PC-3 (cell line): ENCODE results near the gene PBRM1. TPM values are rescaled to one million over a fixed set of nuclear protein-coding genes. Genes with fewer than 3 reads are reported as not detected.

Source experiments
- ATAC-seq: fragments of 200-7000 bp; cut with Tn5 transposase; 2 replicates; pipeline ENCODE4 v1.9.1; 2020; ENCODE audit warnings: mild to moderate bottlenecking, moderate library complexity
- BruUV-seq: library from RNA; stranded (reverse); fragments of 400-500 nt; replicated peaks from 2 replicates; lab custom pipeline; 2021; lab: Mats Ljungman, UMichigan
- CTCF ChIA-PET: fragments of 300-600 bp; sonication (Branson Sonifier 250); formaldehyde crosslinking; loops from one replicate; lab custom pipeline; 2022; ENCODE audit warnings: antibody characterized with exemption; lab: Charles Lee
- POLR2A ChIA-PET: fragments of 300-600 bp; sonication (Branson Sonifier 250); formaldehyde crosslinking; loops from one replicate; lab custom pipeline; 2022; ENCODE audit warnings: antibody characterized with exemption; ENCODE audit not compliant: unreplicated experiment; lab: Charles Lee
- DNase-seq: peaks from one replicate; pipeline ENCODE4 v3.0.0-alpha.2; 2015
- H2AFZ ChIP-seq: fragments of 300-600 bp; sonication (generic); 2 replicates; pipeline ENCODE4 v1.6.0; 2016; ENCODE audit warnings: antibody characterized with exemption, low read length
- H3F3A ChIP-seq: fragments of 300-600 bp; sonication (generic); one replicate; pipeline ENCODE4 v1.6.0; 2017; ENCODE audit warnings: antibody characterized with exemption, low read length, control low read depth, mild to moderate bottlenecking; ENCODE audit not compliant: unreplicated experiment
- H3K27ac ChIP-seq: fragments of 300-600 bp; sonication (generic); 2 replicates; pipeline ENCODE4 v1.5.1; 2016; ENCODE audit warnings: mild to moderate bottlenecking, low read length
- H3K27me3 ChIP-seq: fragments of 300-600 bp; sonication (generic); 2 replicates; pipeline ENCODE4 v1.6.1; 2016; ENCODE audit warnings: low read length, mixed read lengths
- H3K36me3 ChIP-seq: fragments of 300-600 bp; sonication (generic); 2 replicates; pipeline ENCODE4 v1.6.1; 2016; ENCODE audit warnings: low read depth, mixed run types, low read length, mixed read lengths
- H3K4me1 ChIP-seq: fragments of 300-600 bp; sonication (generic); 2 replicates; pipeline ENCODE4 v1.5.1; 2016; ENCODE audit warnings: low read length; ENCODE audit not compliant: insufficient read depth
- H3K4me2 ChIP-seq: fragments of 300-600 bp; sonication (generic); 2 replicates; pipeline ENCODE4 v1.6.0; 2016; ENCODE audit warnings: low read length
- H3K4me3 ChIP-seq: fragments of 300-600 bp; sonication (generic); 2 replicates; pipeline ENCODE4 v1.5.1; 2016; ENCODE audit warnings: mild to moderate bottlenecking, low read length, mixed read lengths
- H3K79me2 ChIP-seq: fragments of 300-600 bp; sonication (generic); 2 replicates; pipeline ENCODE4 v1.6.1; 2017; ENCODE audit warnings: low read length, mixed read lengths
- H3K9ac ChIP-seq: fragments of 300-600 bp; sonication (generic); 2 replicates; pipeline ENCODE4 v1.6.0; 2016; ENCODE audit warnings: mild to moderate bottlenecking, low read length
- H3K9me2 ChIP-seq: fragments of 300-600 bp; sonication (generic); replicated peaks from 2 replicates; pipeline ENCODE4 v1.6.1; 2016; ENCODE audit warnings: mixed run types, low read length, mixed read lengths
- H3K9me3 ChIP-seq: fragments of 300-600 bp; sonication (generic); 2 replicates; pipeline ENCODE4 v1.6.1; 2016; ENCODE audit warnings: low read length, mixed read lengths
- H4K20me1 ChIP-seq: fragments of 300-600 bp; sonication (generic); 2 replicates; pipeline ENCODE4 v1.6.1; 2016; ENCODE audit warnings: low read length, mixed read lengths
- CTCF ChIP-seq: fragments of 300-600 bp; sonication (generic); conservative IDR thresholded peaks from 2 replicates; pipeline ENCODE4 v1.5.1; 2017; ENCODE audit warnings: antibody characterized with exemption, low read depth, mild to moderate bottlenecking, low read length
- EZH2 ChIP-seq: fragments of 300-600 bp; sonication (generic); IDR thresholded peaks from one replicate; pipeline ENCODE4 v1.6.1; 2017; ENCODE audit warnings: antibody characterized with exemption, mild to moderate bottlenecking, low read length; ENCODE audit not compliant: unreplicated experiment
- EZH2phosphoT487 ChIP-seq: fragments of 300-600 bp; sonication (generic); IDR thresholded peaks from 2 replicates; pipeline ENCODE4 v1.6.1; 2018; ENCODE audit warnings: mild to moderate bottlenecking, antibody characterized with exemption, low read length, borderline replicate concordance
- intact Hi-C: fragments of 100-400 bp; cut with micrococcal nuclease; formaldehyde crosslinking; loops from 2 replicates; pipeline ENCODE4 v1.9.0; 2023
- total RNA-seq: library from RNA; depleted of rRNA; stranded (reverse); fragments of >200 nt; gene quantifications from 2 replicates; pipeline ENCODE4 v1.2.3, GENCODE V29; 2014

PBRM1 gene
- total RNA-seq, 1 experiment from 2014 or later: 59.7 TPM

- H2AFZ ChIP-seq: no peak overlapping the region
- intact Hi-C loops: no loop called here
- ChIA-PET POLR2A (interaction anchor here (0.6 kb wide), 1 partner anchor 32 kb away, joined by 4 read pairs; the partner anchor contains the start of gene UQCC5), CTCF (no interaction called here)
- no peaks in the 10 kb centered on the region for H3F3A ChIP-seq
- TF ChIP-seq CTCF: no peak
- no peak for TF ChIP-seq EZH2
- no peak for TF ChIP-seq EZH2phosphoT487
- H3K27ac ChIP-seq: no peak overlapping the region
- H4K20me1 ChIP-seq: no peaks in the 10 kb centered on the region
- H3K9me2 ChIP-seq: no peaks in the 10 kb centered on the region
- H3K4me2 ChIP-seq: no peak overlapping the region
- ATAC-seq (peak; percentile 15; the same call in 1 of the 2 replicates), DNase-seq (no peak)
- H3K4me3 ChIP-seq: no peak overlapping the region
- no TSS peak for BruUV-seq
- no peaks in the 10 kb centered on the region for H3K9me3 ChIP-seq
- H3K79me2 ChIP-seq: no peaks in the 10 kb centered on the region
- H3K4me1 ChIP-seq: 0 out of 2 replicates have a peak, but pooled peaks cover 3% of the 10 kb centered on the region
- no peaks in the 10 kb centered on the region for H3K27me3 ChIP-seq
- H3K36me3 ChIP-seq: peaks cover 9% of the 10 kb centered on the region; the same call in 1 of the 2 replicates
- no peak overlapping the region for H3K9ac ChIP-seq
Observed at GRCh38 chr3:52568069-52568468, 117.6 kb downstream of the PBRM1 start.

GRCh38 chr3:52563984-52564383 lies 121.7 kb downstream of the PBRM1 start:
- TF ChIP-seq EZH2 (no peak), EZH2phosphoT487 (no peak), CTCF (no peak)
- intact Hi-C loops: no loop called here
- Histone ChIP-seq H3K4me3 (no peak overlapping the region), H3K36me3 (peaks cover 22% of the 10 kb centered on the region; the same call in 1 of the 2 replicates), H3K27ac (no peak overlapping the region), H3K9me2 (no peaks in the 10 kb centered on the region), H3F3A (no peaks in the 10 kb centered on the region), H3K4me1 (0 out of 2 replicates have a peak, but pooled peaks cover 3% of the 10 kb centered on the region), H4K20me1 (no peaks in the 10 kb centered on the region), H3K9ac (no peak overlapping the region), H3K4me2 (no peak overlapping the region), H3K79me2 (no peaks in the 10 kb centered on the region), H3K9me3 (no peaks in the 10 kb centered on the region), H3K27me3 (no peaks in the 10 kb centered on the region), H2AFZ (no peak overlapping the region)
- POLR2A ChIA-PET: no interaction called here
- DNase-seq (no peak), ATAC-seq (no peak)
- BruUV-seq: no TSS peak
- CTCF ChIA-PET: no interaction called here

- Histone ChIP-seq H3K4me3 (no peak overlapping the region), H4K20me1 (no peaks in the 10 kb centered on the region), H3K79me2 (no peaks in the 10 kb centered on the region), H2AFZ (no peak overlapping the region), H3K9ac (no peak overlapping the region), H3K9me3 (no peaks in the 10 kb centered on the region), H3K9me2 (no peaks in the 10 kb centered on the region), H3K36me3 (peaks cover 36% of the 10 kb centered on the region; the same call in 1 of the 2 replicates), H3K4me1 (no peaks in the 10 kb centered on the region), H3K4me2 (no peak overlapping the region), H3K27me3 (no peaks in the 10 kb centered on the region), H3K27ac (no peak overlapping the region), H3F3A (no peaks in the 10 kb centered on the region)
- intact Hi-C loops: no loop called here
- ChIA-PET POLR2A (no interaction called here), CTCF (no interaction called here)
- TF ChIP-seq EZH2 (no peak), CTCF (no peak), EZH2phosphoT487 (no peak)
- DNase-seq (no peak), ATAC-seq (no peak)
- BruUV-seq: no TSS peak
Observed at GRCh38 chr3:52561028-52561747, 124.5 kb downstream of the PBRM1 start.
